K562 (cell line): Measurements from ENCODE around the gene BTBD18. TPM values are rescaled to one million over a fixed set of nuclear protein-coding genes. Genes with fewer than 3 reads are reported as not detected.

Experiments
- ATAC-seq: fragments of 200-7000 bp; cut with Tn5 transposase; 3 replicates; pipeline ENCODE4 v1.9.1; 2020; ENCODE audit warnings: moderate library complexity
- BruUV-seq: library from RNA; stranded (reverse); fragments of 400-500 nt; replicated peaks from 2 replicates; lab custom pipeline; 2021; lab: Mats Ljungman, UMichigan
- CTCF ChIA-PET: fragments of 300-600 bp; formaldehyde crosslinking; extraction: SDS; loops from one replicate; lab custom pipeline; 2021; ENCODE audit warnings: low intra/inter-chr PET ratio; lab: Yijun Ruan, JAX
- POLR2A ChIA-PET: fragments of 300-600, 350-650 bp; sonication (Branson Sonifier 250); formaldehyde crosslinking; extraction: SDS; loops from one replicate; lab custom pipeline; 2021; ENCODE audit warnings: antibody characterized with exemption, inconsistent platforms; lab: Yijun Ruan, JAX
- DNase-seq, 4 experiments: peaks; one replicate each; pipeline versions ENCODE4 v3.0.0 to v3.0.0-alpha.2; 2011 to 2018; ENCODE audit warnings: low spot score in 3 of 4, mixed read lengths in 3 of 4; ENCODE audit errors: extremely low read depth in 1 of 4
- FAIRE-seq: peaks from 2 replicates; lab custom pipeline; 2011; peaks lifted over from hg19 to GRCh38; lab: Jason Lieb, UNC
- H2AFZ ChIP-seq: 2 replicates; pipeline ENCODE4 v1.6.0; 2011; ENCODE audit warnings: low read depth, low read length, control low read depth, inconsistent platforms
- H3K27ac ChIP-seq: fragments of 200-600 bp; 3 replicates; pipeline ENCODE4 v1.8.0; 2011; ENCODE audit warnings: low read depth, mild to moderate bottlenecking, control low read depth, inconsistent platforms, low read length, moderate library complexity, mixed read lengths; ENCODE audit errors: extremely low read depth
- H3K27me3 ChIP-seq, 2 experiments: fragments of 300-600 bp in 1 of 2; 2 replicates in 1 of 2; 3 replicates in 1 of 2; pipeline versions ENCODE4 v1.6.0 to v1.8.0; 2011; ENCODE audit warnings: inconsistent platforms in 2 of 2, low read length in 2 of 2, mild to moderate bottlenecking in 1 of 2, mixed read lengths in 1 of 2, moderate library complexity in 1 of 2; ENCODE audit not compliant: control insufficient read depth in 2 of 2, insufficient read depth in 2 of 2
- H3K36me3 ChIP-seq: fragments of 300-600 bp; 3 replicates; pipeline ENCODE4 v1.8.0; 2011; ENCODE audit warnings: mild to moderate bottlenecking, low read length, inconsistent platforms; ENCODE audit not compliant: control insufficient read depth, insufficient read depth
- H3K4me1 ChIP-seq, 2 experiments: fragments of 200-600 bp in 1 of 2; replicated peaks in 1 of 2; 2 replicates in 1 of 2; 3 replicates in 1 of 2; pipeline versions ENCODE4 v1.5.1 to v1.8.0; 2011; ENCODE audit warnings: inconsistent platforms in 2 of 2, low read length in 2 of 2, mild to moderate bottlenecking in 1 of 2, mixed read lengths in 1 of 2, moderate library complexity in 1 of 2; ENCODE audit not compliant: control insufficient read depth in 2 of 2, insufficient read depth in 2 of 2
- H3K4me2 ChIP-seq: 2 replicates; pipeline ENCODE4 v1.6.1; 2011; ENCODE audit warnings: low read length, control low read depth, inconsistent platforms, mixed read lengths; ENCODE audit not compliant: insufficient read depth
- H3K4me3 ChIP-seq: fragments of 200-600 bp; sonication (generic), shearing (Covaris generic); 2 replicates; pipeline ENCODE4 v1.5.1; 2016; ENCODE audit warnings: control low read depth, inconsistent platforms
- H3K79me2 ChIP-seq: fragments of 200-600 bp; 3 replicates; pipeline ENCODE4 v1.8.0; 2011; ENCODE audit warnings: low read length, inconsistent platforms; ENCODE audit not compliant: control insufficient read depth, insufficient read depth
- H3K9ac ChIP-seq, 2 experiments: 2 replicates each; pipeline versions ENCODE4 v1.6.0 to v1.6.1; 2011; ENCODE audit warnings: low read depth in 2 of 2, low read length in 2 of 2, control low read depth in 1 of 2, inconsistent platforms in 1 of 2, mild to moderate bottlenecking in 1 of 2, mixed read lengths in 1 of 2; ENCODE audit not compliant: insufficient read depth in 1 of 2
- H3K9me1 ChIP-seq: one replicate; pipeline ENCODE4 v1.6.0; 2011; ENCODE audit warnings: inconsistent platforms, mild to moderate bottlenecking, low read length, moderate library complexity; ENCODE audit not compliant: control insufficient read depth, insufficient read depth
- H3K9me3 ChIP-seq: replicated peaks from 2 replicates; pipeline ENCODE4 v1.5.1; 2011; ENCODE audit warnings: low read depth, low read length, inconsistent platforms; ENCODE audit not compliant: control insufficient read depth, insufficient read depth
- H4K20me1 ChIP-seq: replicated peaks from 2 replicates; pipeline ENCODE4 v1.6.1; 2011; ENCODE audit warnings: low read length, inconsistent platforms, mixed read lengths; ENCODE audit not compliant: control insufficient read depth, insufficient read depth
- CAMTA2 ChIP-seq: fragments of 250-450 bp; sonication (Bioruptor Pico); conservative IDR thresholded peaks from 2 replicates; pipeline ENCODE4 v1.5.1; 2022
- CC2D1A ChIP-seq: fragments of 450-650 bp; IDR thresholded peaks from 2 replicates; pipeline ENCODE4 v1.6.1; 2017; ENCODE audit warnings: mild to moderate bottlenecking
- EGR1 ChIP-seq: fragments of 450-650 bp; conservative IDR thresholded peaks from 2 replicates; pipeline ENCODE4 v1.6.1; 2017; ENCODE audit warnings: mild to moderate bottlenecking
- ETV6 ChIP-seq, 3 experiments: fragments of 150-350 bp in 1 of 3; sonication (generic) in 1 of 3; formaldehyde crosslinking in 1 of 3; IDR thresholded peaks; 2 replicates each; pipeline versions ENCODE4 v1.6.1 to v1.8.0; 2014 to 2022; ENCODE audit warnings: borderline replicate concordance in 2 of 3, low read depth in 2 of 3, antibody characterized with exemption in 1 of 3, low read length in 1 of 3, mild to moderate bottlenecking in 1 of 3, missing genetic modification reagents in 1 of 3
- EZH2 ChIP-seq: IDR thresholded peaks from 2 replicates; pipeline ENCODE4 v1.6.1; 2012; ENCODE audit warnings: low read depth, mild to moderate bottlenecking, inconsistent platforms, low read length, borderline replicate concordance
- FOXA3 ChIP-seq, 2 experiments: fragments of 450-650 bp in 1 of 2; sonication (generic) in 1 of 2; formaldehyde crosslinking; IDR thresholded peaks in 1 of 2; conservative IDR thresholded peaks in 1 of 2; 2 replicates each; pipeline versions ENCODE4 v1.4.0 to v1.8.0; 2020 to 2022; ENCODE audit warnings: mild to moderate bottlenecking in 2 of 2, missing genetic modification reagents in 1 of 2
- GABPB2 ChIP-seq: fragments of 250-450 bp; sonication (Bioruptor Pico); conservative IDR thresholded peaks from 2 replicates; pipeline ENCODE4 v1.5.1; 2021; ENCODE audit warnings: mild to moderate bottlenecking
- ILF3 ChIP-seq: fragments of 450-650 bp; IDR thresholded peaks from 2 replicates; pipeline ENCODE4 v1.6.1; 2018; ENCODE audit warnings: antibody characterized with exemption, mild to moderate bottlenecking, moderate library complexity, borderline replicate concordance
- LCOR ChIP-seq: sonication (generic); formaldehyde crosslinking; IDR thresholded peaks from 2 replicates; pipeline ENCODE4 v1.8.0; 2022; ENCODE audit warnings: mild to moderate bottlenecking, missing genetic modification reagents
- RB1 ChIP-seq: fragments of 450-650 bp; IDR thresholded peaks from 2 replicates; pipeline ENCODE4 v1.6.1; 2017; ENCODE audit warnings: low read depth, mild to moderate bottlenecking
- RBM34 ChIP-seq: fragments of 200-400 bp; formaldehyde crosslinking; IDR thresholded peaks from 2 replicates; pipeline ENCODE4 v1.6.1; 2018; ENCODE audit warnings: low read length, borderline replicate concordance; ENCODE audit not compliant: insufficient read depth
- SPI1 ChIP-seq: IDR thresholded peaks from 2 replicates; pipeline ENCODE4 v1.6.1; 2011; ENCODE audit warnings: low read depth, low read length, control low read depth, borderline replicate concordance
- TEAD4 ChIP-seq, 2 experiments: sonication (generic) in 1 of 2; formaldehyde crosslinking in 1 of 2; IDR thresholded peaks; 2 replicates each; pipeline versions ENCODE4 v1.6.1 to v1.8.0; 2012 to 2022; ENCODE audit warnings: borderline replicate concordance in 1 of 2, inconsistent platforms in 1 of 2, low read length in 1 of 2, mild to moderate bottlenecking in 1 of 2, missing genetic modification reagents in 1 of 2
- ZC3H11A ChIP-seq: IDR thresholded peaks from 2 replicates; pipeline ENCODE4 v1.6.1; 2012; ENCODE audit warnings: low read depth, low read length, improper control_type of control experiment
- ZNF184 ChIP-seq: sonication (generic); formaldehyde crosslinking; IDR thresholded peaks from 2 replicates; pipeline ENCODE4 v1.5.0; 2020; ENCODE audit warnings: missing genetic modification reagents
- ZSCAN29 ChIP-seq: fragments of 450-650 bp; IDR thresholded peaks from 2 replicates; pipeline ENCODE4 v1.6.1; 2017
- WGBS: fragments of 100-300 bp; shearing (Covaris generic); methylation state at CpG from one replicate; pipeline ENCODE4 v1.1.6; 2016; ENCODE audit warnings: low coverage, mixed read lengths; ENCODE audit not compliant: insufficient coverage; ENCODE audit errors: missing lambda C conversion rate; 5-methylcytosine and 5-hydroxymethylcytosine counted together
- in situ Hi-C: fragments of 300-500 bp; cut with MboI; formaldehyde crosslinking; loops from 4 replicates; pipeline ENCODE4 v1.15.0; 2018; ENCODE audit warnings: inconsistent platforms, mixed read lengths
- intact Hi-C: fragments of 100-400 bp; cut with micrococcal nuclease; formaldehyde crosslinking; loops from 2 replicates; pipeline ENCODE4 v1.14.2; 2022
- polyA plus RNA-seq, 8 experiments: library from polyadenylated mRNA; depleted of rRNA in 4 of 8; stranded (reverse) in 5 of 8; unstranded in 3 of 8; fragments of >200 nt; fragmentation: Nextera tagmentation in 2 of 8; fragmentation: Illumina TruSeq in 1 of 8; extraction: Ambion mirVana in 2 of 8; extraction: Trizol in 1 of 8; gene quantifications; 2 replicates each; pipeline versions ENCODE4 v1.2.1 to v1.2.3, GENCODE V29; 2011 to 2014; ENCODE audit warnings: inconsistent platforms in 1 of 8, missing spikeins in 1 of 8
- total RNA-seq, 7 experiments: library from RNA; depleted of rRNA in 6 of 7; stranded (reverse); fragments of >200 nt in 6 of 7; fragmentation: Illumina TruSeq in 2 of 7; extraction: Trizol in 2 of 7; gene quantifications; 2 replicates each; pipeline versions ENCODE4 v1.2.1 to v1.2.3, GENCODE V29; 2011 to 2021; ENCODE audit warnings: low replicate concordance in 1 of 7

Gene BTBD18
- total and polyA plus RNA-seq, 9 of the 15 experiments (the other 6 are each of a cell fraction or from before 2014, with no cell fraction given), result 0.06 TPM; not detected in 8

- H4K20me1 ChIP-seq, result no peaks in the 10 kb centered on the region
- H3K79me2 ChIP-seq, result peaks cover 59% of the 10 kb centered on the region
- ChIA-PET POLR2A (no interaction called here), CTCF (no interaction called here)
- TF ChIP-seq SPI1 (peak; percentile 78; the same call in 1 of the 2 replicates), RBM34 (no peak), ETV6 (IDR thresholded peaks at IDR 0.05; ENCODE audit: borderline replicate concordance in 1 of 2, low read depth in 2 of 2, low read length in 1 of 2) (peak in 1 of 2 experiments; percentile 37; a peak in 1 of 4 replicates), ETV6 (CRISPR knock-in tag; IDR thresholded peaks at IDR 0.05; ENCODE audit: borderline replicate concordance) (no peak)
- TF ChIP-seq, all 486 proteins: peak for 2
- H3K9me1 ChIP-seq, result no peaks in the 10 kb centered on the region
- no peak overlapping the region for H3K4me2 ChIP-seq
- H2AFZ ChIP-seq, result no peak overlapping the region
- 0 out of 3 replicates have a peak overlapping the region, but pooled peaks have one; percentile 13 for H3K27ac ChIP-seq
- FAIRE-seq, result peak; percentile 15
- no peaks in the 10 kb centered on the region for H3K27me3 ChIP-seq
- H3K36me3 ChIP-seq, result peaks cover 34% of the 10 kb centered on the region
- peaks cover 6 to 11% of the 10 kb centered on the region in 2 experiments for H3K4me1 ChIP-seq
- peak; percentile 56 for ATAC-seq
- no peak overlapping the region for H3K4me3 ChIP-seq
- intact Hi-C loops, result loop anchor here (10.0 kb wide), 1 partner anchor 448 kb away; no protein-coding TSS in a partner anchor
- in situ Hi-C loops, result loop anchor here (5.0 kb wide), 1 partner anchor 46 kb away; no protein-coding TSS in a partner anchor
- no peak overlapping the region for H3K9ac ChIP-seq
- no TSS peak for BruUV-seq
- H3K9me3 ChIP-seq, result no peaks in the 10 kb centered on the region
- no peak for DNase-seq
These were observed 41.3 kb upstream of the BTBD18 start for GRCh38 chr11:57792870-57793269.

DNA sequence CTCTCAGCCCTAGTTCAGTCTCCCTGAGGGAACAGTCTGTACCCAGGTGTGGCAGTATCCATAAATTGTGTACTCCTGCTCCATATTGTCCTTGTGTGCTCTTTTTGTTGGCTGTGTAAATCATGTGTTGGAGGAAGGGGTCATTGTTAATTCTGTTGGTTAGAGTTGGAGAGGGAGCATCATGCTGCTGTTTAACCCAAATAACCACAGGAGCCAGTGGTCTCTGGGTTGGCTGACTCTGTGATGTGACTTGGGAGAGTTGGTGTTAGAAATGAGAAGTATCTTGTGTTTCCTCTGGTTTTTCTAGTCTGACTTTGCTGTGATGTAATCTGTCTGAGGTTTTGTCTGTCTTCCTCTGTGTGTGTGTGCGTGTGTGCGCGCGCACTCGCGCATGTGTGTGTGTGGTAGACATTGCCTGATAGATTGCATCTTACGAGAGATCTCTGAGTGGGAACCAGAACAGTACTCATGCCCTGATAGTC, 40.5 kb upstream of the BTBD18 start:
- H3K27ac ChIP-seq, result 0 out of 3 replicates have a peak overlapping the region, but pooled peaks have one; percentile 2
- ATAC-seq (peak; percentile 45), FAIRE-seq (peak; percentile 66), DNase-seq (peak in 1 of 4 experiments; percentile 44)
- intact Hi-C loops (loop anchor here (10.0 kb wide), 1 partner anchor 447 kb away; no protein-coding TSS in a partner anchor), in situ Hi-C loops (loop anchor here (5.0 kb wide), 1 partner anchor 45 kb away; no protein-coding TSS in a partner anchor)
- no peaks in the 10 kb centered on the region for H3K27me3 ChIP-seq
- CTCF ChIA-PET, result interaction anchor here (0.7 kb wide), 1 partner anchor 11 kb away, joined by 3 read pairs; no protein-coding TSS in a partner anchor
- H3K9me1 ChIP-seq, result no peaks in the 10 kb centered on the region
- no peak overlapping the region for H3K9ac ChIP-seq
- H2AFZ ChIP-seq, result no peak overlapping the region
- H3K9me3 ChIP-seq, result no peaks in the 10 kb centered on the region
- no peaks in the 10 kb centered on the region for H4K20me1 ChIP-seq
- peaks cover 33% of the 10 kb centered on the region for H3K36me3 ChIP-seq
- BruUV-seq, result no TSS peak
- POLR2A ChIA-PET, result interaction anchor here (0.5 to 1.8 kb wide), 3 partner anchors 8 to 94 kb away, joined by 3 to 6 read pairs (median 5); no protein-coding TSS in a partner anchor
- peaks cover 66% of the 10 kb centered on the region for H3K79me2 ChIP-seq
- no peak overlapping the region for H3K4me2 ChIP-seq
- peaks cover 6 to 11% of the 10 kb centered on the region in 2 experiments for H3K4me1 ChIP-seq
- WGBS, result 63% methylated on average over 7 of the region's 7 CpGs
- no peak overlapping the region for H3K4me3 ChIP-seq
- no peak for TF ChIP-seq GABPB2 (CRISPR knock-in tag)
- no peak for TF ChIP-seq ZNF184
- no peak for TF ChIP-seq FOXA3 (CRISPR knock-in tag; conservative IDR thresholded peaks at IDR 0.05 in 1 of 2, IDR thresholded peaks at IDR 0.05 in 1 of 2)
- TF ChIP-seq EZH2, result no peak
- no peak for TF ChIP-seq ILF3
- TF ChIP-seq LCOR (CRISPR knock-in tag), result no peak
- no peak for TF ChIP-seq CC2D1A
- TF ChIP-seq ZSCAN29, result no peak
- TF ChIP-seq TEAD4 (IDR thresholded peaks at IDR 0.05; ENCODE audit: low read length), result no peak; the same call in 1 of the 2 replicates
- TF ChIP-seq TEAD4 (CRISPR knock-in tag; IDR thresholded peaks at IDR 0.05; ENCODE audit: borderline replicate concordance), result no peak
- 0 out of 2 replicates have a peak, but pooled peaks have one; percentile 10 for TF ChIP-seq CAMTA2 (CRISPR knock-in tag)
- TF ChIP-seq EGR1, result no peak
- no peak for TF ChIP-seq ZC3H11A
- TF ChIP-seq RB1, result no peak
